ENCODE results near the gene MRPL53.
"Not testable (repeated sequence)": the region's sequence is repeated elsewhere in the genome, so short reads cannot be mapped to it uniquely, and the experiment has no call there.

The MRPL53 gene

GRCh38 chr2:74481961-74482800 is 9.7 kb upstream of the MRPL53 start:
- DNase-seq (ENCODE audit: low spot score) = no peak

GRCh38 chr2:74481431-74481830 is 9.0 kb upstream of the MRPL53 start:
- DNase-seq (ENCODE audit: low spot score) = no peak

GRCh38 chr2:74474899-74475298 is 2.4 kb upstream of the MRPL53 start:
- DNase-seq (ENCODE audit: low spot score) = no peak

- DNase-seq (ENCODE audit: low spot score) = no peak
These were observed 2.0 kb upstream of the MRPL53 start for GRCh38 chr2:74474481-74474880.

- DNase-seq (ENCODE audit: low spot score) = peak; percentile 26
These were observed 422 bp upstream of the MRPL53 start for GRCh38 chr2:74472945-74473258.

- DNase-seq (ENCODE audit: low spot score) = peak; percentile 14
These were observed 981 bp downstream of the MRPL53 start for GRCh38 chr2:74471332-74472065.

GRCh38 chr2:74470742-74471141 is 1.7 kb downstream of the MRPL53 start:
- not testable (repeated sequence) for DNase-seq (ENCODE audit: low spot score)

GRCh38 chr2:74464406-74464805 is 8.1 kb downstream of the MRPL53 start:
- DNase-seq (ENCODE audit: low spot score) = no peak

GRCh38 chr2:74462786-74463105 is 9.7 kb downstream of the MRPL53 start:
- no peak for DNase-seq (ENCODE audit: low spot score)

- no peak for DNase-seq (ENCODE audit: low spot score)
These were observed 10.3 kb downstream of the MRPL53 start for GRCh38 chr2:74462054-74462785.

- no peak for DNase-seq (ENCODE audit: low spot score)
These were observed 11.1 kb downstream of the MRPL53 start for GRCh38 chr2:74461187-74462053.

GRCh38 chr2:74460187-74460586 is 12.3 kb downstream of the MRPL53 start:
- not testable (repeated sequence) for DNase-seq (ENCODE audit: low spot score)

GRCh38 chr2:74459503-74460118 is 12.9 kb downstream of the MRPL53 start:
- not testable (repeated sequence) for DNase-seq (ENCODE audit: low spot score)

- DNase-seq (ENCODE audit: low spot score) = no peak
These were observed 13.5 kb downstream of the MRPL53 start for GRCh38 chr2:74458938-74459363.

- peak; percentile 100 for DNase-seq (ENCODE audit: low spot score)
These were observed 14.1 kb downstream of the MRPL53 start, which contains the start of gene WBP1 for GRCh38 chr2:74458132-74458937. Gene WBP1 (plus strand): TSS chr2:74458438. CDS start chr2:74458603, 165 bp downstream.

- DNase-seq (ENCODE audit: low spot score) = no peak
These were observed 14.8 kb downstream of the MRPL53 start for GRCh38 chr2:74457549-74458131.

- no peak for DNase-seq (ENCODE audit: low spot score)
These were observed 15.3 kb downstream of the MRPL53 start for GRCh38 chr2:74457129-74457548.

GRCh38 chr2:74454654-74455511 is 17.6 kb downstream of the MRPL53 start, which contains the start of gene INO80B:
Gene INO80B (plus strand): TSS chr2:74455087. CDS start chr2:74455117, 30 bp downstream.
- peak; percentile 98 for DNase-seq (ENCODE audit: low spot score)
